Activated T-helper 1 cell treated with anti-CD3 and anti-CD28 coated beads, Interleukin-12 subunit alpha, Interleukin-12 subunit beta, Interleukin-2, Interleukin-4 antibody, amounts not matched to agents 30 ng/mL and 10 ng/mL and 1 ng/mL, durations not matched to agents 14 hours and 24 hours and 36 hours (primary cell): ENCODE results near the gene YAP1. TPM values are rescaled to one million over a fixed set of nuclear protein-coding genes. Genes with fewer than 3 reads are reported as not detected.

Experiments used
- DNase-seq: peaks from one replicate; pipeline ENCODE4 v3.0.0; 2021; ENCODE audit warnings: low spot score
- H3K27ac Mint-ChIP-seq: one replicate; pipeline ENCODE4 v1.8.0; 2021; ENCODE audit warnings: mild to moderate bottlenecking, mixed read lengths
- H3K27me3 Mint-ChIP-seq: one replicate; pipeline ENCODE4 v1.8.0; 2022; ENCODE audit warnings: mild to moderate bottlenecking, moderate library complexity, mixed read lengths; ENCODE audit not compliant: insufficient read depth
- H3K36me3 Mint-ChIP-seq: one replicate; pipeline ENCODE4 v1.8.0; 2021; ENCODE audit warnings: low read depth, mixed read lengths
- H3K4me1 Mint-ChIP-seq: one replicate; pipeline ENCODE4 v1.8.0; 2021; ENCODE audit warnings: low read depth, mixed read lengths
- H3K4me3 Mint-ChIP-seq: one replicate; pipeline ENCODE4 v1.8.0; 2021; ENCODE audit warnings: mild to moderate bottlenecking, moderate library complexity, mixed read lengths
- H3K9me3 Mint-ChIP-seq: one replicate; pipeline ENCODE4 v1.8.0; 2021; ENCODE audit warnings: mixed read lengths
- intact Hi-C: fragments of 100-400 bp; cut with micrococcal nuclease; formaldehyde crosslinking; loops from one replicate; pipeline ENCODE4 v1.15.1; 2024
- total RNA-seq: library from RNA; stranded (reverse); gene quantifications from 2 replicates; pipeline ENCODE4 v1.2.3, GENCODE V29; 2022

YAP1 gene
- total RNA-seq, 1 donor from 2014 or later, result 0.10 TPM

DNA sequence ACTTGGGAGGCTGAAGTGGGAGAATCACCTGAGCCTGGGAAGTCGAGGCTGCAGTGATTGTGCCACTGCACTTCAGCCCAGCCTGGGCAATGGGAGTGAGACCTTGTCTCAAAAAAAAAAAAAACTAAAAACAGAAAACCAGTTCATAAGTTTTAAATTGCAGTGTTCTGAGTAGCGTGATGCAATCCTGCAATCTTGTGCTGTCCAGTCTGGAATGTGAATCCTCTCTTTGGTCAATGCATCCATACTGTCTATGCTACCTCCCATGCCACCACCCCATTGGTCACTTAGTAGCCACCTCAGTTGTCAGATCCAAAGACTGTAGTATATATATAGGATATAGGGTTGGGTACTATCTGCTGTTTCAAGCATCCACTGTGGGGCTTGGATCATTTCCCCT is 11.1 kb downstream of the YAP1 start:
- intact Hi-C loops, result no loop called here
- no peaks in the 10 kb centered on the region for H3K36me3 Mint-ChIP-seq
- no peak overlapping the region for H3K4me3 Mint-ChIP-seq
- DNase-seq, result no peak
- no peak overlapping the region for H3K27ac Mint-ChIP-seq
- H3K27me3 Mint-ChIP-seq, result peaks cover 14% of the 10 kb centered on the region
- H3K4me1 Mint-ChIP-seq, result no peaks in the 10 kb centered on the region
- H3K9me3 Mint-ChIP-seq, result no peaks in the 10 kb centered on the region

DNA sequence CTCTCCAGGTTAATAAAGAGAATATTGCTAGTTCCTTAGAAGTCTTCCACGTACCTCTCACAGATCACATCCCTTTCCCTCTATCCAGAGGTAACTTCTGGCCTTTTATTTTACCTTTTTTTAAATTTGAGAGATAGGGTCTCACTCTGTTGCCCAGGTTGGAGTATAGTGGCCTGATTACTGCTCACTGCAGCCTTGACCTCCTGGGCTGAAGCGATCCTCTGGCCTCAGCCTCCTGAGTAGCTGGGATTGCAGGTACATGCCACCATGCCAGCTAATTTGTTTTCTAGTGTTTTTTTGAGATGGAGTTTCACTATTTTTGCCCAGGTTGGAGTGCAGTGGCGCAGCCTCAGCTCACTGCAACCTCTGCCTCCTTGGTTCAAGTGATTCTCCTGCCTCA is 24.4 kb downstream of the YAP1 start:
- H3K27ac Mint-ChIP-seq, result no peak overlapping the region
- H3K9me3 Mint-ChIP-seq, result no peaks in the 10 kb centered on the region
- H3K4me3 Mint-ChIP-seq, result no peak overlapping the region
- H3K27me3 Mint-ChIP-seq, result no peaks in the 10 kb centered on the region
- no peaks in the 10 kb centered on the region for H3K36me3 Mint-ChIP-seq
- DNase-seq, result no peak
- intact Hi-C loops, result no loop called here
- H3K4me1 Mint-ChIP-seq, result no peaks in the 10 kb centered on the region

DNA sequence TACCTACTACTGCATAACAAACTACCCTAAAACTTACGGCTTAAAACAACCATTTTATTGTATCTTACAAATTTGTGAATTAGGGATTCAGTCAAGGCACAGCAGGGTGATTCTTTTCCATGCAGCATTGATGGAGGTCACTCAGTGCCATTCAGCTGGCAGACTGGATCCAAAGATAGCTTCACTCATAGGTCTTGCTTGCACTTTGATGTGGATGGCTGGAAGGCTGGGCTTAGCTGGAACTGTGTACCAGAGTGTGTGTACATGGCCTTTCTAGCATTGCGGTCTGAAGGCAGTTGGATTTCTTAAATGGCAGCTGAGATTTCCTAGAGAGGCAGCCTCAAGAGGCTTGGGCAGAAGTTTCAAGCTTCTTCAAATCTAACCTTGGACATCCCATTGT is 25.0 kb downstream of the YAP1 start:
- Mint-ChIP-seq H3K9me3 (no peaks in the 10 kb centered on the region), H3K4me1 (no peaks in the 10 kb centered on the region), H3K27ac (no peak overlapping the region), H3K4me3 (no peak overlapping the region), H3K36me3 (no peaks in the 10 kb centered on the region), H3K27me3 (no peaks in the 10 kb centered on the region)
- intact Hi-C loops, result no loop called here
- no peak for DNase-seq

DNA sequence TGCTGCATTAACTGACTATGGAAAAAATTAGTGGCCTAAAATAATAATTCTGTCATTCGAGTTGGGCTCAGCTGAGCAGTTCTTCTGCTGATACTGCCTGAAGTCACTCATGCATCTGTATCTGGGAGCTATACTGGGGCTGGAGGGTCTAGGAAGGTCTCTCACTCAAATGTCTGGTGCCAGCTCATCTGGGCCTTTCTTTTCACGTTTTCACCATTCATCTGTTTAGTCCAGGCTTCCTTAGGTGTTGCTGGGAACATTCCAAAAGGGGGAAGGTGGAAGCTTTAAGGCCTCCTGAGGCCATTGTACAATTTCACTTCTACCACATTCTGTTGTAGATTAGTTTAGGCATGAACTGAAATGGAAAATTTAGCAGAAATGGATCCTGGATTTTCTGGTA is 28.0 kb downstream of the YAP1 start:
- DNase-seq, result no peak
- Mint-ChIP-seq H3K4me1 (no peaks in the 10 kb centered on the region), H3K27ac (no peak overlapping the region), H3K9me3 (no peaks in the 10 kb centered on the region), H3K36me3 (no peaks in the 10 kb centered on the region), H3K27me3 (peaks cover 2% of the 10 kb centered on the region), H3K4me3 (no peak overlapping the region)
- intact Hi-C loops, result no loop called here

DNA sequence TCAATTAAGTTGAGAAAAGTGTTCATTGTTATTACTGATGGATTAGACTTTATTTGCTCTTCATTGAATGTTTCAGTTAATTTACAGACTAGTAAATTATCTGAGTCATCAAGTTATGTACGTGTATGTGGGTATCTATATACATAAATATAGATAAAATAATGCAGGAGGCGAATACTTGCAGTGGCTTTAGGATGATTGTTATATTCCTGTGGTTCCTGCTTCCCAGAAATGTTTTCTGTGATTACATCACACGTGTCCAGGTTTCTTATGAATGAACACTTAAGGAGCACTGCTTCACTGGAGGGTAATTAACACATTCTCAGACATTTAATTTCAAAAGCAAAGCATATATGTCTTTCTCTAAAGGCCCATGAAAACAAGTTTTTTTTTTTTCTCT is 28.4 kb downstream of the YAP1 start:
- Mint-ChIP-seq H3K27me3 (peaks cover 2% of the 10 kb centered on the region), H3K4me3 (no peak overlapping the region), H3K9me3 (no peaks in the 10 kb centered on the region), H3K27ac (no peak overlapping the region), H3K36me3 (no peaks in the 10 kb centered on the region), H3K4me1 (no peaks in the 10 kb centered on the region)
- intact Hi-C loops, result no loop called here
- DNase-seq, result no peak

- no peak overlapping the region for H3K27ac Mint-ChIP-seq
- no peaks in the 10 kb centered on the region for H3K9me3 Mint-ChIP-seq
- no peak for DNase-seq
- H3K4me1 Mint-ChIP-seq, result no peaks in the 10 kb centered on the region
- H3K36me3 Mint-ChIP-seq, result no peaks in the 10 kb centered on the region
- intact Hi-C loops, result no loop called here
- H3K4me3 Mint-ChIP-seq, result no peak overlapping the region
- peaks cover 2% of the 10 kb centered on the region for H3K27me3 Mint-ChIP-seq
These were observed 28.8 kb downstream of the YAP1 start for GRCh38 chr11:102139081-102139498.

- no peaks in the 10 kb centered on the region for H3K4me1 Mint-ChIP-seq
- H3K9me3 Mint-ChIP-seq, result no peaks in the 10 kb centered on the region
- H3K36me3 Mint-ChIP-seq, result no peaks in the 10 kb centered on the region
- intact Hi-C loops, result no loop called here
- H3K27me3 Mint-ChIP-seq, result peaks cover 2% of the 10 kb centered on the region
- H3K4me3 Mint-ChIP-seq, result no peak overlapping the region
- DNase-seq, result no peak
- no peak overlapping the region for H3K27ac Mint-ChIP-seq
These were observed 32.1 kb downstream of the YAP1 start for GRCh38 chr11:102142333-102142732.

DNA sequence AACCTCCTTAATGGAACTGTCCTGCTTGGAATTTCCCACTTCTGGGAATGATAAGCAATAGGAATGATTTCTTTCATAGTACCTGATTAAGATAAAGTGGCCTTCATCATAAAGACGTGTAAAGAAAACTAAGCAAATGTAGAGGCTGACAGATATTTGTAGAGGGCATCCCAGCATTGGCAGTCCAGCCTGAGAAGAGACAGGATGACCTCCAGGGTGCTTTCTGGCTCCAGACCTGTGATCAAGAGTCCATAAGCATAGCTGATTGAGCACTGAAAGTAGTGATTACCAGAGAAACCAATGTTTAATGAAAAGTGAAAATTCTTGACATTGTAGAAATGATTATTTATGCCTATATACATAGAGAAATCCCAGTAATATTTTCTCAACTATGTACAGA is 33.6 kb downstream of the YAP1 start:
- Mint-ChIP-seq H3K4me1 (no peaks in the 10 kb centered on the region), H3K36me3 (no peaks in the 10 kb centered on the region), H3K4me3 (no peak overlapping the region), H3K9me3 (no peaks in the 10 kb centered on the region), H3K27ac (no peak overlapping the region), H3K27me3 (peaks cover 2% of the 10 kb centered on the region)
- DNase-seq, result no peak
- intact Hi-C loops, result no loop called here

- Mint-ChIP-seq H3K27me3 (peaks cover 2% of the 10 kb centered on the region), H3K36me3 (no peaks in the 10 kb centered on the region), H3K4me1 (no peaks in the 10 kb centered on the region), H3K27ac (no peak overlapping the region), H3K9me3 (no peaks in the 10 kb centered on the region), H3K4me3 (no peak overlapping the region)
- intact Hi-C loops, result no loop called here
- DNase-seq, result no peak
These were observed 34.4 kb downstream of the YAP1 start for GRCh38 chr11:102144357-102145355.

DNA sequence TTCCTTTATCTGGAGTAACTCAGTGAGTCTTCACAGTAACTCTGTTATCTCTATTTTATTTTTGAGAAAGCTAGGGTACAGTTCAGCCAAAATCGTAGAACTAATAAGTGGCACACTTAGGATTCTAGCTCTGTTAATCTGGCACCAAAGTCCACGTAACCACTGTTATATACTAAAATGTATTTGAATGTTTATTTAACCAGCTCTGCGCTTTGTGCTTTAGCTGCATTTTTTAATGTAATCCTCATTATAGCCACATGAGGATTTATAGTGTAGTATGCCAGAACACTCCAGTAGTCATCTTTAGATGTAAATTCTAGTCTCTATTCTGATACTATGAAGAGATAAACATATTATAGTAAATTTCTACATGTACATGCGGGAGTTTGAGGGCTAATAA is 36.8 kb downstream of the YAP1 start:
- Mint-ChIP-seq H3K27me3 (no peaks in the 10 kb centered on the region), H3K27ac (no peak overlapping the region), H3K9me3 (no peaks in the 10 kb centered on the region), H3K4me1 (no peaks in the 10 kb centered on the region), H3K4me3 (no peak overlapping the region), H3K36me3 (no peaks in the 10 kb centered on the region)
- intact Hi-C loops, result no loop called here
- DNase-seq, result no peak

DNA sequence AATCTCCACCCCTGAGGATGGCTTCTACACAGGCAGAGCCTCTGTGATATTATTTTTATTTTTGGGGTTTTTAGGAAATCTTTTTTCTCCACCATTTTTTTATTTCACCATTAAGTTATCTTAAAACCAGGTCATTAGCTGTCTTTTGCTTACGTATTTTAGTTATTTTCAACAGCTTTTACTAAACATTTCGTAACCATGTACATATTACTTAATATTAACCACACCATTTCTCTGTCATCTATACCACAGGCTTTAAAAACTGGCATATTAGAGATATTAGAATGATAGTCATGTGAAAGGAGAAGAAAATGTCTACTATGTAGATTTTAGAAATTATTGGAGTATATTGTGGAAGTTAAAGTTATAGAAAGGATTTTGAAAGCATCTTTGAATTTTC is 37.4 kb downstream of the YAP1 start:
- Mint-ChIP-seq H3K9me3 (no peaks in the 10 kb centered on the region), H3K36me3 (no peaks in the 10 kb centered on the region), H3K27ac (no peak overlapping the region), H3K27me3 (no peaks in the 10 kb centered on the region), H3K4me3 (no peak overlapping the region), H3K4me1 (no peaks in the 10 kb centered on the region)
- intact Hi-C loops, result no loop called here
- no peak for DNase-seq

- H3K4me1 Mint-ChIP-seq, result no peaks in the 10 kb centered on the region
- no peaks in the 10 kb centered on the region for H3K36me3 Mint-ChIP-seq
- no peak for DNase-seq
- H3K27ac Mint-ChIP-seq, result no peak overlapping the region
- intact Hi-C loops, result no loop called here
- H3K9me3 Mint-ChIP-seq, result no peaks in the 10 kb centered on the region
- H3K27me3 Mint-ChIP-seq, result no peaks in the 10 kb centered on the region
- no peak overlapping the region for H3K4me3 Mint-ChIP-seq
These were observed 37.8 kb downstream of the YAP1 start for GRCh38 chr11:102148059-102148458.

GRCh38 chr11:102151784-102152525 is 41.7 kb downstream of the YAP1 start:
- Mint-ChIP-seq H3K4me1 (no peaks in the 10 kb centered on the region), H3K27ac (no peak overlapping the region), H3K9me3 (no peaks in the 10 kb centered on the region), H3K27me3 (peaks cover 7% of the 10 kb centered on the region), H3K4me3 (no peak overlapping the region), H3K36me3 (no peaks in the 10 kb centered on the region)
- DNase-seq, result no peak
- intact Hi-C loops, result no loop called here
